ENCODE results near the gene MITF.
"Not testable (repeated sequence)": the region's sequence is repeated elsewhere in the genome, so short reads cannot be mapped to it uniquely, and the experiment has no call there.

The MITF gene

DNA sequence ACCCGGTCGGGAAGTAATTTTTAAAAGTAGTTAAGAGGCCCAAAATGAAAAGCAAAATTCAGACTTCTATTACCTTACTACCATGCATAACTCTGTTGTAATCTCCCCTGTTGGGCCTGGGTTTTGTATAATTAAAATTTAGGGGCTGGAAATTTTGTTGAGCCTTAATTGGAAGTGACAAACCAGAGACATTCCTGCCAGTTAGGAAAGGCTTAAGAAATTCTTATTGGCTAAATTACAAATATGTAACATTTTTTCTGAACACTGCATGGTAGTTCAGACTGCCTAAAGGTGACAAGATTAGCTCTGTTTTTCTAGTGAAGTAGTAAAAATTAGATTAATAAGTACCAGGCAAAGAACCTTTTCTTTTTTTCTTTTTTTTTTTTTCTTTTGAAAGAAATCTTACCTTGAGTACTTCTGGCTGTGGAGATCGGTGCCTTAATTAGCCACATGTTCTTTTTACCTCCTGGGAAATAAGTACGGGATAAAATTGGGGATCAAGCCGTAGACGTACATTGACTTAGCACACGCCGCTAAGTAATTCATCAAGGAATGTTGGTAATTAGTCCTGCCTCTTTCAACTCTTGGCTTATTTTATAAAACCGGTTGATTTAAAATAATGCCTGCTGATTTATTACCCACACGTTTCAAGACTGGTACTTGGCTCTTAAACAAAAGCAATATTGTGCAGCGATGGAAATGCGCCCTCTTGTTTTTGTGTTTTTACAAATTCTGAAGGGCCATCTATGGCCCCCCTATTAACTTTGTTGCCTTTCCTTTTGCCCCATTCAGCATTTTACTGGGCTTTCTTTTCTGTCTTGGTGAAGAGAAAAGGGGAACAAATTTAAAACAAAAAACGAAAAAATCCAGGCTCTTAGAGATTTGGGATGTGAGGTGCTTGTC is 149.0 kb downstream of the MITF start:
- no peak for DNase-seq (ENCODE audit: low read depth in 1 of 2, low spot score in 1 of 2)
- in situ Hi-C loops (cut with HindIII; ENCODE audit: low pct_unique_long_range_greater_than_20kb, low sequenced_read_pairs), result no loop called here
- no peak for TF ChIP-seq JUND (IDR thresholded peaks at IDR 0.05; ENCODE audit: low read depth)

DNA sequence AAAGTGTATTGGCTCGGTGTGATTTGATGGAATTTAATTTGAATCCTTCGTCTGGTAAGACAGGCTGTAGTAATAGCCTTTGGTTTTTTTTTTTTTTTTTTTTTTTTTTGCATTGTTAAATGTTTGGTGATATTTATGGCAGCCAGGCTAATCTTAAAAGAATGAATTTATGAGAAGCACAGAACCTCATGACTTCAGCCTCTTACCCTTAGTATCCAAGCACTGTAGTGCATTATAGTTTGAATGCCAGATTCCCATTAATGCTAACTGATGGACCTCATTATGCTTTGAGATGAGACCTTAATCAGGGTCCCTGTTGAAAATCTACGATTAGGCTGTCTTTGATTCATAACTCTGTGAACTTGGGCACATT is 149.7 kb downstream of the MITF start:
- TF ChIP-seq JUND (IDR thresholded peaks at IDR 0.05; ENCODE audit: low read depth), result no peak
- no peak for DNase-seq (ENCODE audit: low read depth in 1 of 2, low spot score in 1 of 2)
- in situ Hi-C loops (cut with HindIII; ENCODE audit: low pct_unique_long_range_greater_than_20kb, low sequenced_read_pairs), result no loop called here

DNA sequence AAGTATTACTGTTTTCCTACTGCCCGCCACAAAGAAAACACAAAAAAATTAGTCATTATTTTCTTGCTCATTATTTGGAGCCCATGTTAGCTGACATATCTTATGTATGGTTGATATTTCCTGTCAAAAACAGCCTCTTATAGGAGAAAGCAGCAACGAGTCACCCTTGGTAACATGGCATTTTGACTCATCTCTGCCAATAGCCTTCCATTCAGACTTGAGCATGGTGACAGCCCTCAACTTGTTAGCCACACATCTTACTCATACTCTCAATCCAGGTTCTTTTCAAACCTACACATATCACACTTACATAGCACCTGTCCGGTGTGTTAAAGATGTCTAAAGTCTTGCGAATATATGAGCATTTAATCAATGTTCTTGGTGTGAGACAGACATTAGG is 150.8 kb downstream of the MITF start:
- in situ Hi-C loops (cut with HindIII; ENCODE audit: low pct_unique_long_range_greater_than_20kb, low sequenced_read_pairs), result no loop called here
- no peak for TF ChIP-seq JUND (IDR thresholded peaks at IDR 0.05; ENCODE audit: low read depth)
- no peak for DNase-seq (ENCODE audit: low read depth in 1 of 2, low spot score in 1 of 2)

DNA sequence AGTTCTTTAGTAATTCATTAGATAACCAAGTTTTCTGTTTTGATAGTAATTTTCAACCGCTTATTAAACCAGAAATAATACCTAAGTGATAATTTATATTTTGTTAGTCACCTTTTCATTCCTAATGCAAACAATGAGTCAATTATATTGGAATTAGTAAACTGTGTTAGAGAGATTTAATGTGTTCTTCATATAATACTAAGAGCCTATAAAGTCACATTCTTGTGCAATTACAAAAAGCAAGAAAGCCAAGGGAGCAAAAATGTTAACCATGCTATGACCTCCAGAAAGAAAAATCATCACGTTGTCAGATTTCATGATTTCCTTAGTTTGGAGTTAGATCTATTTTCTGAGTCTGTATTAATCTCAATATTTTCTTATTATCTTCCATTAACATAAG is 151.4 kb downstream of the MITF start:
- no peak for TF ChIP-seq JUND (IDR thresholded peaks at IDR 0.05; ENCODE audit: low read depth)
- DNase-seq (ENCODE audit: low read depth in 1 of 2, low spot score in 1 of 2), result no peak
- in situ Hi-C loops (cut with HindIII; ENCODE audit: low pct_unique_long_range_greater_than_20kb, low sequenced_read_pairs), result no loop called here

DNA sequence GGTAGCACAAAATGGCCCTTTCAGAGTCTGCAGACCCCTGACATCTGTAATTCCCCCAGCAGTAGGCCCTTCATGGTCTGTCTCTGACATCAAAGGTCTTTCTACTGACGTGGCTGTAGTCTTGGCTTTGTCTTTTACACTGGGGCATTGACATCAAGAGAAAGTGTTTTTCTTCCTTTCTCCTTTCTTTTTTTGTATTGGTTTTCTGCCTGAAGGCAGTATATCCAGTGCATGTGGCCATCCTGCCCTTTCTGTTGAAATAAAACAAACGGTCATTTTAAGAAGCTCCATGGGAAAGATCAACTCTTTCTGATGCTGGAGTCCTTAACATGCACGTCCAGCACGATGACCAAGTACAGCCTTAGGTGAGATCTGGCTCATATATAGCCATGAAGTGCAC is 153.4 kb downstream of the MITF start:
- no peak for DNase-seq (ENCODE audit: low read depth in 1 of 2, low spot score in 1 of 2)
- no peak for TF ChIP-seq JUND (IDR thresholded peaks at IDR 0.05; ENCODE audit: low read depth)
- in situ Hi-C loops (cut with HindIII; ENCODE audit: low pct_unique_long_range_greater_than_20kb, low sequenced_read_pairs), result no loop called here

DNA sequence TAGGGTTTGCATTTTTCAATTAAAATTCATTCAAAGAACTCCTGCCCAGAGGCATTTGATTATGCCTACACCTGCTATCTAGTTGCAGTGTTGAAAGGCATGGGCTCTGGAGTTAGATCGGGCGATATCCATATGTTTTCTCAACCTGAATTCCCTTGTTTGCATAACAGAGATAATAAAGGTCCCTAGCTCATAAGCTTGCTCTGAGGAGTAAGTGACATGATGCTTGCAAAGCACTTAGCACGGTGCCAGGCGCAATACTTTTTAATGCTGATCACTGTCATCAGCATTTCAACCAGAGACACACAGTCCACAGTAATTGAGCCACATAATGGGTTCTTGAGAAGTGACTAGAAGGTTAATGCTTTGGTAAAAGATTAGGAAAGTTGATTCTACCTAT is 154.0 kb downstream of the MITF start:
- DNase-seq (ENCODE audit: low read depth in 1 of 2, low spot score in 1 of 2), result no peak
- in situ Hi-C loops (cut with HindIII; ENCODE audit: low pct_unique_long_range_greater_than_20kb, low sequenced_read_pairs), result no loop called here
- no peak for TF ChIP-seq JUND (IDR thresholded peaks at IDR 0.05; ENCODE audit: low read depth)

DNA sequence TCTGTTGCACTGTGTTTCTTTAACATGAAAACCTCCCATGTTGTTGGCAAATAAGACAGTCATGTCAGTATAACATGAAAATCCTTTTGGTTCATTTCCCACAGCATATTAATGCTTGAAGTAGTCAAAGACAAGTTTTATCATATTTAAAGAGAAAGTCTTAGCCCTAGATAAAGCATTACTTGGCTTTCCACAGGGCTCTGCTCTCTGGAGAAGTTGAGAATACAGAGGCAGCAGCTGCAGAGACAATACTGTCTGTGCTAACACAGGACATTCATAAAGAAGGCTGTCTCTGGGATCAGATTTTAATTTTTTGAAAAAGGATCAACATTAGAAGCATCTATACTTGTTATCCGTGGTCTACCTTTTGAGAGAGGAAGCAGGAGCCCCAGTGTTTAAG is 156.8 kb downstream of the MITF start:
- in situ Hi-C loops (cut with HindIII; ENCODE audit: low pct_unique_long_range_greater_than_20kb, low sequenced_read_pairs), result no loop called here
- no peak for DNase-seq (ENCODE audit: low read depth in 1 of 2, low spot score in 1 of 2)
- no peak for TF ChIP-seq JUND (IDR thresholded peaks at IDR 0.05; ENCODE audit: low read depth)

DNA sequence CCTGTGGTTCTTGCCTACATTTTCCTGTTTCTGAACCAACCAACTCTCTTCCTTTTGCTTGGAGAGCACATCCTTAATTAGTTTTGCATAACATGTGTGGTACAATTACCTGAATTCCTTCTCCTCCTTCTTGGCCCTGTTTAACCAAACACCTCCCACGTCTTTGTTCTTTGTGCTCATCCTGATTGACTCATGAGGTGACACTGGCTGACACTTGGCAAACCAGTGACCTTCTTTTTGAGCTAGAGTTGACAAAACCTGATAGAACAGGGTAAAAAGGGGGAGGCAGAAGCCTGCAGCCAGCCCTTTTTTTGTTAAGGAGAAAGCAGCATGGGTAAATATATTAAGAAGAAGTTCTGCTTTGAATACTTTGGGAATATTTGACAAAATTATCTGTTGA is 161.1 kb downstream of the MITF start:
- in situ Hi-C loops (cut with HindIII; ENCODE audit: low pct_unique_long_range_greater_than_20kb, low sequenced_read_pairs), result no loop called here
- no peak for DNase-seq (ENCODE audit: low read depth in 1 of 2, low spot score in 1 of 2)
- TF ChIP-seq JUND (IDR thresholded peaks at IDR 0.05; ENCODE audit: low read depth), result no peak

DNA sequence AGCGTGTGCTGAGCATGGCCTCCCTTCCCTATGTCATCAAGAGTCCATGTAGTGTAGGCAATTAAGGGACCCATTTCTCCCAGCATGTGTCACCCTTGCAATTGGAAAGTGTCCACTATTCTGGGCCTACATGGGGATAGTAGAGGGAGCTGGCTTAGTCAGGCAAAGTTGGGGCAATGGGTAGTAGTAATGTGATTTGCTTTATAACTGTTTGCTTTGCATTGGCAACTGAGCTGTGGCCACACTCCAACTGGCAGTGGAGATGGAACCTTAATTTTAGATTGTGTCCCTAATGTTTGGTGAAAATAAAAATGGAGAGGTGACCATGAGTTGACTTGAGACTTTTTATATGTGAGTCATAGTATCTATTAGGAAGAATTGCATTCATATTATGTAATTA is 162.5 kb downstream of the MITF start:
- no peak for DNase-seq (ENCODE audit: low read depth in 1 of 2, low spot score in 1 of 2)
- in situ Hi-C loops (cut with HindIII; ENCODE audit: low pct_unique_long_range_greater_than_20kb, low sequenced_read_pairs), result no loop called here
- no peak for TF ChIP-seq JUND (IDR thresholded peaks at IDR 0.05; ENCODE audit: low read depth)

DNA sequence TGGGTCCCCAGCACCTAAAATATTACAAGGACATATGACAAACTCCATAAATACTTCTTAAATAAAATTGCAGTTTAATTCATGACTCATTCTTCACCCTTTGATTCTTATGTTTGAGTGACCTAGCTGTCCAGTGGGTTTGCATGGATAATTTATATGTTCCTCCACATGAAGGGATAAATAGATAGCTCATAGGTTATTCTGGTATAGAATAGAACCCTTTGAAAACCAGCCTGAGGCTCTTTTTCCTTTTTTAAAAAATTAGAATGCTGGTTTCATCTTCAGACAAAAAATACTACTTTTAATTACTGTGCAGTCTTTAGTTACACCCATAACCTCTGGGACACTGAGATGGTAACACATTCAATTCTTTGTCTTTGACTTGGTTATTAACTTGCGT is 163.1 kb downstream of the MITF start:
- in situ Hi-C loops (cut with HindIII; ENCODE audit: low pct_unique_long_range_greater_than_20kb, low sequenced_read_pairs), result no loop called here
- DNase-seq (ENCODE audit: low read depth in 1 of 2, low spot score in 1 of 2), result no peak
- TF ChIP-seq JUND (IDR thresholded peaks at IDR 0.05; ENCODE audit: low read depth), result no peak

DNA sequence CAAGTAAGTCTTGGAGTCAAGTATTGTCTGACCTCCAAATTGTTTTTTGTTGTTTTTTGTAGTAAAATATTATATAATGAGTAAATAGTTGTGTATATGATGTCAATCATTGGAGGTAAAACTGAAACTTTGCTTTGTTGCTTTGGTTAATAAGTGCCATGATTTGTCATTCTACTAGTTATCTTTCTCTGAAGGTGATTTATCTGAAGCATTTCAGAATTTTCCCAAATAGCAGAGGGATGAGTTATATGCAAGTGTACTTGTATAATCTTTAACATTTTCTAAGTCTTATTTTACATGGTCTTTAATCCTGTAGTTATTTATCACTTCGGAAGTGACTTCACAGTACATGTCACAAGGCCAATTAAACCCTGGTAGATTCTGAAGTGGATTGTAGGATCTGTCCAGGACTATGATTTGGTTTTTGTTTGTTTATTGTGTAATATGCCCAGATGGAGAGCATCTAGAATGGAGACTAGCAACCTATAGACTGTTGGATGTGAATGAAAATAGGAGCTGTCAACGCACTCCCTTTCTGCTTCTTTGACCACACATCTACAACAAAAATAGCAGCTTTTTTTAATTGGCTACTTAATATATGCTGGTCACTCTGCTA is 167.2 kb downstream of the MITF start:
- DNase-seq (ENCODE audit: low read depth in 1 of 2, low spot score in 1 of 2), result no peak
- in situ Hi-C loops (cut with HindIII; ENCODE audit: low pct_unique_long_range_greater_than_20kb, low sequenced_read_pairs), result no loop called here
- no peak for TF ChIP-seq JUND (IDR thresholded peaks at IDR 0.05; ENCODE audit: low read depth)

DNA sequence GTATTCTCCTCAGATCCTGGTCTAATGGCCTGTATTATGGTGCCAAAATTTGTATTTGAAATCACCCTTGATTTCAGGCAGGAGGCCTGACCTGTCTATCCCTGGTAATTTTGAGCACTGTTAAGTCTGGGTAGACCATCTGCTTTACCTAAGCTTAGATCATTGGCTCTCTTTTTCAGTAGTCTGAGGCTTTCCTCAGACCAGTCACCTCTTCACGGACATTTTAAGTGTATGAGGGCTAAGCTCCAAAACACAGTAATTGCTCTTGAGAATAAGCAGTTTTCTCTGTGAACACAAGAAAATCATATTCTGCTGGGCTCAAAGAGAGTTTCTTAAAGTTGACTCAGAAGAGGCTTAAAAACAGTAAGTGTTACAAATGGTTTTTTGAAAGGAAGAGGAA is 168.3 kb downstream of the MITF start:
- DNase-seq (ENCODE audit: low read depth in 1 of 2, low spot score in 1 of 2), result no peak
- no peak for TF ChIP-seq JUND (IDR thresholded peaks at IDR 0.05; ENCODE audit: low read depth)
- in situ Hi-C loops (cut with HindIII; ENCODE audit: low pct_unique_long_range_greater_than_20kb, low sequenced_read_pairs), result no loop called here

DNA sequence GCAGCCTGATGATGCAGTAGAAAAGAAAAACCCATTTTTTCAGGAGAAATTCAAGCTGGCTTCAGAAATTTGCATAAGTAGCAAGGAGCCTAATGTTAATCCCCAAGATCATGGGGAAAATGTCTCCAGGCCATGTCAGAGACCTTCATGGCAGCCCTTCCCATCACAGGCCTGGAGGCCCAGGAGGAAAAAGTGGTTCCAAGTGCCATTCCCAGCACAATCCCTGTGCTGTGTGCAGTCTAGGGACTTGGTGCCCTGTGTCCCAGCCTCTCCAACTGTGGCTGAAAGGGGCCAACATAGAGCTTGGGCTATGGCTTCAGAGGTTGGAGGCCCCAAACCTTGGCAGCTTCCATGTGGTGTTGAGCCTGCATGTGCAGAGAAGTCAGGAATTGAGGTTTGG is 170.6 kb downstream of the MITF start:
- in situ Hi-C loops (cut with HindIII; ENCODE audit: low pct_unique_long_range_greater_than_20kb, low sequenced_read_pairs); DNase-seq (ENCODE audit: low read depth in 1 of 2, low spot score in 1 of 2): not testable (repeated sequence)

DNA sequence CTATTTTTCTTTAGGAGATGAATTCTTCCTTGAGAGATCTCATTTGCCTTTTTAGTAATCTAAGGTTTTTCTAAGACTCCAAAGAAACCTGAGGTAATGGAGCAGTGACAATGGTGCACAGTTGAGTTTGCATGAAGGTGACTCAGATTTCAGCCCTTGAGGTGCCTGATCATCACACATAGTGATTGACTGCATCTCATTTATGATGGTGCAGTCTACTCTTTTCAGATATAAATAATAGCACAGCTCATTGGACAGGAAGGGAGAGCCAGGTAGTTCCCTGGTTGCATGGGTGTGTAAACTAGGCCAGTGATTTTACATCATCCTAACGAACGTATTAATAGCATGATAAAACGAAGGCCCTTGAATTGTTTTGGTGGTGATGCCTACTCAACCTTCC is 174.2 kb downstream of the MITF start:
- in situ Hi-C loops (cut with HindIII; ENCODE audit: low pct_unique_long_range_greater_than_20kb, low sequenced_read_pairs), result no loop called here
- TF ChIP-seq JUND (IDR thresholded peaks at IDR 0.05; ENCODE audit: low read depth), result no peak
- no peak for DNase-seq (ENCODE audit: low read depth in 1 of 2, low spot score in 1 of 2)
